Ovary (tissue), 9 donors: ENCODE data around the gene IGSF5. TPM values are rescaled to one million over a fixed set of nuclear protein-coding genes. Genes with fewer than 3 reads are reported as not detected.

Experiments used
- DNase-seq, 5 donors: peaks; one replicate each; pipeline ENCODE4 v3.0.0-alpha.2; 2019 to 2020
- H3K27ac ChIP-seq, 2 donors: fragments of 200-600 bp; one replicate each; pipeline versions ENCODE4 v1.5.1 to v1.8.0; 2019 to 2022
- H3K27me3 ChIP-seq: fragments of 200-600 bp; one replicate; pipeline ENCODE4 v1.8.0; 2022
- H3K36me3 ChIP-seq: fragments of 200-600 bp; sonication (generic); one replicate; pipeline ENCODE4 v1.5.1; 2019
- H3K4me1 ChIP-seq: one replicate; pipeline ENCODE4 v1.8.1; 2013; ENCODE audit warnings: mild to moderate bottlenecking, moderate library complexity; ENCODE audit not compliant: insufficient read depth
- H3K4me3 ChIP-seq: fragments of 200-600 bp; sonication (generic); one replicate; pipeline ENCODE4 v1.5.1; 2017
- H3K9me3 ChIP-seq, 2 donors: fragments of 200-600 bp in 1 of 2; sonication (generic) in 1 of 2; one replicate each; pipeline versions ENCODE4 v1.5.1 to v1.8.1; 2013 to 2019; ENCODE audit warnings: mild to moderate bottlenecking in 1 of 2, moderate library complexity in 1 of 2
- CTCF ChIP-seq, 3 donors: fragments of 450-650 bp in 2 of 3; fragments of 200-600 bp in 1 of 3; IDR thresholded peaks; one replicate each; pipeline versions ENCODE4 v1.5.1 to v1.8.0; 2016 to 2022; ENCODE audit warnings: antibody characterized with exemption in 3 of 3, mild to moderate bottlenecking in 1 of 3
- EP300 ChIP-seq: sonication (generic); formaldehyde crosslinking; IDR thresholded peaks from one replicate; pipeline ENCODE4 v1.6.1; 2017; ENCODE audit warnings: antibody characterized with exemption
- POLR2A ChIP-seq: fragments of 450-650 bp; IDR thresholded peaks from one replicate; pipeline ENCODE4 v1.6.1; 2017; ENCODE audit warnings: antibody characterized with exemption, mild to moderate bottlenecking, moderate library complexity
- WGBS, 3 donors: extraction: QIAGEN DNeasy Blood & Tissue Kit in 1 of 3; methylation state at CpG; one replicate each; pipeline versions ENCODE4 v1.1.5 to v1.1.7; 2013 to 2017; 5-methylcytosine and 5-hydroxymethylcytosine counted together
- intact Hi-C, 4 donors: fragments of 100-400 bp; cut with DNase I; formaldehyde crosslinking; loops; one replicate each; pipeline versions ENCODE4 v1.11.0 to v1.15.1; 2022 to 2023
- polyA plus RNA-seq, 2 donors: library from polyadenylated mRNA; stranded (reverse); fragments of 200-250 nt in 1 of 2; fragments of 350-450 nt in 1 of 2; fragmentation: Illumina TruSeq in 1 of 2; extraction: RNeasy Lipid Tissue Mini Kit (QIAGEN cat#74804) in 1 of 2; gene quantifications; one replicate each; pipeline ENCODE4 v1.2.3, GENCODE V29; 2013 to 2014
- total RNA-seq, 7 donors: library from RNA; depleted of rRNA in 2 of 7; stranded (reverse); fragments of >200 nt in 2 of 7; fragmentation: NEBNext Ultra II Directional in 3 of 7; extraction: Animal tissue kit (Norgen Biotek cat#: 25700) in 3 of 7; gene quantifications; one replicate each; pipeline versions ENCODE4 v1.1.0 to v1.2.4, GENCODE V29; 2016 to 2023
- donor health status: DM: no; HTN: no; CAD: no; lungs with moderate emphysema.
- donor health status: DM: no; HTN: no; CAD: no.
- donor health status: Bipolar disorder and iron deficiency.
- donor health status: DM: yes; HTN: yes; CAD: no.
- donor health status: DM: no; HTN: no; CAD: no.
- donor health status: DM: yes; HTN: yes; CAD: no.

Gene IGSF5
- total and polyA plus RNA-seq, 9 donors, result 0.16 to 0.72 (median 0.45) TPM; not detected in 2

- Histone ChIP-seq H3K9me3 (no peaks in the 10 kb centered on the region), H3K36me3 (no peaks in the 10 kb centered on the region), H3K4me3 (no peak overlapping the region), H3K4me1 (no peaks in the 10 kb centered on the region), H3K27me3 (no peaks in the 10 kb centered on the region), H3K27ac (no peak overlapping the region)
- no peak for TF ChIP-seq EP300
- no peak for TF ChIP-seq CTCF (IDR thresholded peaks at IDR 0.05)
- no peak for TF ChIP-seq POLR2A
- intact Hi-C loops, result no loop called here
- no peak for DNase-seq
- 62 to 69% (median 66%) methylated on average over 22 of the region's 22 CpGs for WGBS, 3 donors
These were observed 95.6 kb downstream of the IGSF5 start for GRCh38 chr21:39840373-39841097.

- Histone ChIP-seq H3K4me3 (no peak overlapping the region), H3K27me3 (no peaks in the 10 kb centered on the region), H3K27ac (no peak overlapping the region), H3K9me3 (no peaks in the 10 kb centered on the region), H3K4me1 (no peaks in the 10 kb centered on the region), H3K36me3 (no peaks in the 10 kb centered on the region)
- no peak for DNase-seq
- 71 to 89% (median 85%) methylated on average over 14 of the region's 14 CpGs for WGBS, 3 donors
- intact Hi-C loops, result no loop called here
- TF ChIP-seq CTCF (IDR thresholded peaks at IDR 0.05) (no peak), EP300 (no peak), POLR2A (no peak)
These were observed 97.9 kb downstream of the IGSF5 start for GRCh38 chr21:39842741-39843459.

GRCh38 chr21:39843483-39843882, 98.5 kb downstream of the IGSF5 start:
- H3K9me3 ChIP-seq, result no peaks in the 10 kb centered on the region
- no peaks in the 10 kb centered on the region for H3K36me3 ChIP-seq
- H3K27me3 ChIP-seq, result no peaks in the 10 kb centered on the region
- TF ChIP-seq POLR2A, result no peak
- no peak for TF ChIP-seq EP300
- no peak for TF ChIP-seq CTCF (IDR thresholded peaks at IDR 0.05)
- no peaks in the 10 kb centered on the region for H3K4me1 ChIP-seq
- DNase-seq, result no peak
- no peak overlapping the region for H3K4me3 ChIP-seq
- intact Hi-C loops, result no loop called here
- WGBS, 3 donors, result 84 to 88% (median 84%) methylated on average over 4 of the region's 4 CpGs
- no peak overlapping the region for H3K27ac ChIP-seq

- intact Hi-C loops, result no loop called here
- no peak overlapping the region for H3K27ac ChIP-seq
- H3K27me3 ChIP-seq, result no peaks in the 10 kb centered on the region
- H3K4me1 ChIP-seq, result no peaks in the 10 kb centered on the region
- no peaks in the 10 kb centered on the region for H3K9me3 ChIP-seq
- 79 to 92% (median 89%) methylated on average over 5 of the region's 5 CpGs for WGBS, 3 donors
- no peak overlapping the region for H3K4me3 ChIP-seq
- TF ChIP-seq POLR2A (no peak), EP300 (no peak), CTCF (IDR thresholded peaks at IDR 0.05) (no peak)
- H3K36me3 ChIP-seq, result no peaks in the 10 kb centered on the region
- DNase-seq, result no peak
These were observed 98.9 kb downstream of the IGSF5 start for GRCh38 chr21:39843916-39844315.
